Spinal cord (tissue), 10 donors: Measurements from ENCODE around the gene UBASH3B. TPM values are rescaled to one million over a fixed set of nuclear protein-coding genes. Genes with fewer than 3 reads are reported as not detected.

ENCODE experiments used
- DNase-seq, 6 donors: peaks; one replicate each; pipeline versions ENCODE4 v3.0.0 to v3.0.0-alpha.2; 2013 to 2015; ENCODE audit warnings: low spot score in 6 of 6, low read depth in 4 of 6
- H3K27ac ChIP-seq: one replicate; pipeline ENCODE4 v1.5.1; 2013; ENCODE audit warnings: low read depth, low read length, control low read depth
- H3K27me3 ChIP-seq: one replicate; pipeline ENCODE4 v1.6.1; 2013; ENCODE audit warnings: low read length; ENCODE audit not compliant: control insufficient read depth, insufficient read depth
- H3K36me3 ChIP-seq: one replicate; pipeline ENCODE4 v1.6.1; 2013; ENCODE audit warnings: low read length; ENCODE audit not compliant: control insufficient read depth, insufficient read depth
- H3K4me1 ChIP-seq: one replicate; pipeline ENCODE4 v1.6.1; 2013; ENCODE audit warnings: low read length; ENCODE audit not compliant: control insufficient read depth, insufficient read depth
- H3K4me3 ChIP-seq: one replicate; pipeline ENCODE4 v1.5.1; 2013; ENCODE audit warnings: low read depth, low read length, control low read depth
- H3K9me3 ChIP-seq: one replicate; pipeline ENCODE4 v1.6.1; 2013; ENCODE audit warnings: low read length; ENCODE audit not compliant: control insufficient read depth, insufficient read depth
- whole genome bisulfite sequencing: methylation state at CpG from one replicate; pipeline ENCODE4 v1.1.5; 2013; ENCODE audit warnings: missing lambda C conversion rate; ENCODE audit not compliant: insufficient coverage; 5-methylcytosine and 5-hydroxymethylcytosine counted together
- polyA plus RNA-seq, 2 donors: library from polyadenylated mRNA; unstranded; fragments of 120-200 nt; gene quantifications; one replicate each; pipeline ENCODE4 v1.2.1, GENCODE V29; 2013; ENCODE audit not compliant: insufficient read length in 2 of 2
- total RNA-seq, 2 donors: library from RNA; depleted of rRNA in 1 of 2; stranded (reverse); fragments of 120-200 nt in 1 of 2; fragments of >200 nt in 1 of 2; gene quantifications; one replicate each; pipeline versions ENCODE4 v1.2.3 to v1.2.4, GENCODE V29; 2013 to 2014
- donor health status: healthy.

UBASH3B gene
- total and polyA plus RNA-seq, 4 donors, result 6.0 to 17.2 (median 9.6) TPM

DNA sequence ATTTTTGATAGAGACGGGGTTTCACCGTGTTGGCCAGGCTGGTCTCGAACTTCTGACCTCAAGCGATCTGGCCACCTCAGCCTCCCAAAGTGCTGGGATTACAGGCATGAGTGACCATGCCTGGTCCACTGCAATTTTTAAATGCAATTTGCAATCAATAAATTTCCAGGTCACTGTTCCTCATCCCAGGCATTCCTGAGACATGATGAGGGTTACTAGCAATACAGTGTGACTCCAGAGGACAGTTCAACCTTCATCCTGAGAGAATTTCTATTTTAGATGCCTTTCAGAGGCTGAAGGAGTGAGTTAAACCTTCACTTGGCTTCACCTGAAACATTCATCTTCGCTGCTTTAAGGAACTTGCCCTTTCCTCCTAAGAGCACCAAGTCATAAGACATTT lies 9.7 kb upstream of the UBASH3B start:
- H3K9me3 ChIP-seq, result no peaks in the 10 kb centered on the region
- WGBS, result 93% methylated on average over 4 of the region's 5 CpGs
- no peak for DNase-seq
- no peaks in the 10 kb centered on the region for H3K36me3 ChIP-seq
- H3K27me3 ChIP-seq, result no peaks in the 10 kb centered on the region
- H3K4me1 ChIP-seq, result no peaks in the 10 kb centered on the region
- H3K4me3 ChIP-seq, result no peak overlapping the region
- no peak overlapping the region for H3K27ac ChIP-seq

GRCh38 chr11:122646549-122647340 lies 8.8 kb upstream of the UBASH3B start:
- no peaks in the 10 kb centered on the region for H3K36me3 ChIP-seq
- no peak overlapping the region for H3K4me3 ChIP-seq
- WGBS, result 83% methylated on average over 2 of the region's 6 CpGs
- no peaks in the 10 kb centered on the region for H3K27me3 ChIP-seq
- no peak for DNase-seq
- H3K27ac ChIP-seq, result no peak overlapping the region
- no peaks in the 10 kb centered on the region for H3K4me1 ChIP-seq
- H3K9me3 ChIP-seq, result no peaks in the 10 kb centered on the region

- Histone ChIP-seq H3K4me3 (no peak overlapping the region), H3K27ac (no peak overlapping the region), H3K9me3 (no peaks in the 10 kb centered on the region), H3K27me3 (no peaks in the 10 kb centered on the region), H3K4me1 (no peaks in the 10 kb centered on the region), H3K36me3 (no peaks in the 10 kb centered on the region)
- no peak for DNase-seq
Measured at GRCh38 chr11:122647736-122648275, 7.7 kb upstream of the UBASH3B start.

DNA sequence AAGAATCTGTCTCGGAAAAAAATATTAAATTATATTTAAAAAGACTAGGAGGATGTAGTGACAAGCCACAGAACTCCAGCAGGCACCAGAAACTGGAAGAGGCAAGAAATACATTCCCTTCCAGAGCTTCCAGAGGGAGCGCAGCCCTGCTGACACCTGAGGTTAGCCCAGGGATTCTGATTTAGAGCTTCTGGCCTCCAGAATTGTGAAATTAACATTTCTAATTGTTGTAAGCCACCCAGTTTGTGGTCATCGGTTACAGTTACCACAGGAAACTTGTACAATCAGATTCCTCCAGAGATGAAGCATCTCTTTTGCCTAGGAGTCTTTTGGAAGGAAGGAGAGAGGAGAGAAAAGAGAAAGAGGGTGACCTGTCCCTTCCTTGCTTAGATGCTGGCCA lies 6.4 kb upstream of the UBASH3B start:
- H3K27ac ChIP-seq, result no peak overlapping the region
- DNase-seq, result no peak
- no peaks in the 10 kb centered on the region for H3K9me3 ChIP-seq
- no peaks in the 10 kb centered on the region for H3K27me3 ChIP-seq
- no peak overlapping the region for H3K4me3 ChIP-seq
- no peaks in the 10 kb centered on the region for H3K36me3 ChIP-seq
- no peaks in the 10 kb centered on the region for H3K4me1 ChIP-seq
- WGBS, result no CpG with 5 or more reads among the region's 3 CpGs

- Histone ChIP-seq H3K27ac (no peak overlapping the region), H3K4me1 (peaks cover 8% of the 10 kb centered on the region), H3K4me3 (no peak overlapping the region), H3K9me3 (no peaks in the 10 kb centered on the region), H3K27me3 (peaks cover 2% of the 10 kb centered on the region), H3K36me3 (no peaks in the 10 kb centered on the region)
- WGBS, result no CpG with 5 or more reads among the region's 1 CpG
- no peak for DNase-seq
Measured at GRCh38 chr11:122650619-122651018, 4.9 kb upstream of the UBASH3B start.

GRCh38 chr11:122652495-122652894 lies 3.0 kb upstream of the UBASH3B start:
- no peaks in the 10 kb centered on the region for H3K36me3 ChIP-seq
- H3K27me3 ChIP-seq, result peaks cover 2% of the 10 kb centered on the region
- H3K4me3 ChIP-seq, result no peak overlapping the region
- H3K9me3 ChIP-seq, result no peaks in the 10 kb centered on the region
- 94% methylated on average over 2 of the region's 2 CpGs for WGBS
- H3K27ac ChIP-seq, result no peak overlapping the region
- peaks cover 19% of the 10 kb centered on the region for H3K4me1 ChIP-seq
- DNase-seq, result no peak

DNA sequence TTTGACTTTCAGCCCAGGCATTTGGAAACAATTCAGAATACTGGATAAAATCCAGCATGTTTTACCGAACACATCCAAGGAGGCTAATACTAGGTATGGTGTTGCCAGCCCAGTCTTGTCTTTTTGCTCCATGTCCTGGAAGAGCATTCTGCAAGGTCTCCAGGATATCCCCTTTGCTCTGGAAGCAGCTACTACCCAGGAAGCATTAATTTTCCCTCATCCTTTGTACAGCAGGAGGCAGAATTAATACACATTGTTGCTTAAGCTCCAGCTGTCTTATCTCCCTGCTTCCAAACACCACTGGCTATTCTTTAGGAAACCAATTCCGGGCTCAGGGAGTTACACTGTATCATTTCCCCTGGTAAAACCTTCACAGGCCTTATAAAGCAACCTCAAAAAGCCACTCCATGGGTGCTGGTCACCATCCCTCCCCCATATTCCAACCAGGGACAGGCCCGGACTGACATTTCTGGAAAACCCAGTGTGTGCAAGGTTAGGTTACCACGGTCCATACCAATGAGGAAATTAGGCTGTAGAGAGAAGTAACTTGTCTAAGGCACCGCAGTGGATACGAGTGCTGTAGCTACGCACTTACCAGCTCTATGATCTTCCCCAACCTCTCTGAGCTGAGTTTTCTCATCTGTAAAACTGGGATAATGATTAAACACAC lies 1.5 kb upstream of the UBASH3B start:
- Histone ChIP-seq H3K4me1 (peaks cover 24% of the 10 kb centered on the region), H3K36me3 (no peaks in the 10 kb centered on the region), H3K27me3 (peaks cover 2% of the 10 kb centered on the region), H3K27ac (no peak overlapping the region), H3K9me3 (no peaks in the 10 kb centered on the region), H3K4me3 (no peak overlapping the region)
- DNase-seq, result no peak
- 66% methylated on average over 2 of the region's 7 CpGs for WGBS

GRCh38 chr11:122656073-122656630 lies 630 bp downstream of the UBASH3B start:
- H3K36me3 ChIP-seq, result no peaks in the 10 kb centered on the region
- H3K27me3 ChIP-seq, result peaks cover 2% of the 10 kb centered on the region
- H3K4me3 ChIP-seq, result peak overlapping the region; percentile 69
- under 1% methylated on average over 66 of the region's 66 CpGs for whole genome bisulfite sequencing
- peak overlapping the region; percentile 94 for H3K27ac ChIP-seq
- H3K4me1 ChIP-seq, result peaks cover 30% of the 10 kb centered on the region
- peak in 3 of 6 donors; percentile 26 to 44 (median 42) for DNase-seq
- no peaks in the 10 kb centered on the region for H3K9me3 ChIP-seq

DNA sequence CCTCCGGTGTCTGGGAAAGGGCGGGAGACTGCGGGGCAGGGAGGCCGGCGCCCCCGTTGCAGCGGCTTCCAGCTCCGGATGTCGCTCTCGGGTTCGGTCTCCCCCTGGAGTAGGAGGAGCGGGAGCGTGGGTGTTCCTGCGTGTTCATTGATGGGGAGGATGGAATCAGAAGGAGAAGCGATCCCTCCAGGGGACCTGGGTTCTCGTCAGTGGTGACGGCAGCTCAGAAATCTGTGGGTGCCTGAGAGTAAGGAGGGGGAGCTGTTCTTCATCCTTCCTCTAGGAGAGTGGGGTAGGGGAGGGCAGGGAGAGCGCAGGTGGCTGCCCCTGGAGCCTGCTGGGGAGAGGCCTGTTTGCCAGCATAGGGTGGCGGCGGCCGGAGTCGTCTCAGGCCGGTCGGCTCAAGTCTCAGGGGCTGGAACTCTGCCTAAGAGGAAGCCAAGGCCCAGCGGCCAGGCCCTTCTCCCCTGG lies 1.1 kb downstream of the UBASH3B start:
- peak in 4 of 6 donors; percentile 39 to 80 (median 58) for DNase-seq
- Histone ChIP-seq H3K27ac (peak overlapping the region; percentile 81), H3K36me3 (no peaks in the 10 kb centered on the region), H3K4me3 (peak overlapping the region; percentile 69), H3K9me3 (no peaks in the 10 kb centered on the region), H3K27me3 (peaks cover 2% of the 10 kb centered on the region), H3K4me1 (peaks cover 34% of the 10 kb centered on the region)
- under 1% methylated on average over 24 of the region's 25 CpGs for WGBS
